K562 (cell line): ENCODE data around the gene TMOD3. TPM values are rescaled to one million over a fixed set of nuclear protein-coding genes. Genes with fewer than 3 reads are reported as not detected.

Experiments
- ATAC-seq: fragments of 200-7000 bp; cut with Tn5 transposase; 3 replicates; pipeline ENCODE4 v1.9.1; 2020; ENCODE audit warnings: moderate library complexity
- BruUV-seq: library from RNA; stranded (reverse); fragments of 400-500 nt; replicated peaks from 2 replicates; lab custom pipeline; 2021; lab: Mats Ljungman, UMichigan
- CTCF ChIA-PET: fragments of 300-600 bp; formaldehyde crosslinking; extraction: SDS; loops from one replicate; lab custom pipeline; 2021; ENCODE audit warnings: low intra/inter-chr PET ratio; lab: Yijun Ruan, JAX
- POLR2A ChIA-PET: fragments of 300-600, 350-650 bp; sonication (Branson Sonifier 250); formaldehyde crosslinking; extraction: SDS; loops from one replicate; lab custom pipeline; 2021; ENCODE audit warnings: antibody characterized with exemption, inconsistent platforms; lab: Yijun Ruan, JAX
- DNase-seq, 4 experiments: peaks; one replicate each; pipeline versions ENCODE4 v3.0.0 to v3.0.0-alpha.2; 2011 to 2018; ENCODE audit warnings: low spot score in 3 of 4, mixed read lengths in 3 of 4; ENCODE audit errors: extremely low read depth in 1 of 4
- FAIRE-seq: peaks from 2 replicates; lab custom pipeline; 2011; peaks lifted over from hg19 to GRCh38; lab: Jason Lieb, UNC
- H2AFZ ChIP-seq: 2 replicates; pipeline ENCODE4 v1.6.0; 2011; ENCODE audit warnings: low read depth, low read length, control low read depth, inconsistent platforms
- H3K27ac ChIP-seq: fragments of 200-600 bp; 3 replicates; pipeline ENCODE4 v1.8.0; 2011; ENCODE audit warnings: low read depth, mild to moderate bottlenecking, control low read depth, inconsistent platforms, low read length, moderate library complexity, mixed read lengths; ENCODE audit errors: extremely low read depth
- H3K27me3 ChIP-seq, 2 experiments: fragments of 300-600 bp in 1 of 2; 2 replicates in 1 of 2; 3 replicates in 1 of 2; pipeline versions ENCODE4 v1.6.0 to v1.8.0; 2011; ENCODE audit warnings: inconsistent platforms in 2 of 2, low read length in 2 of 2, mild to moderate bottlenecking in 1 of 2, mixed read lengths in 1 of 2, moderate library complexity in 1 of 2; ENCODE audit not compliant: control insufficient read depth in 2 of 2, insufficient read depth in 2 of 2
- H3K36me3 ChIP-seq: fragments of 300-600 bp; 3 replicates; pipeline ENCODE4 v1.8.0; 2011; ENCODE audit warnings: mild to moderate bottlenecking, low read length, inconsistent platforms; ENCODE audit not compliant: control insufficient read depth, insufficient read depth
- H3K4me1 ChIP-seq, 2 experiments: fragments of 200-600 bp in 1 of 2; replicated peaks in 1 of 2; 2 replicates in 1 of 2; 3 replicates in 1 of 2; pipeline versions ENCODE4 v1.5.1 to v1.8.0; 2011; ENCODE audit warnings: inconsistent platforms in 2 of 2, low read length in 2 of 2, mild to moderate bottlenecking in 1 of 2, mixed read lengths in 1 of 2, moderate library complexity in 1 of 2; ENCODE audit not compliant: control insufficient read depth in 2 of 2, insufficient read depth in 2 of 2
- H3K4me2 ChIP-seq: 2 replicates; pipeline ENCODE4 v1.6.1; 2011; ENCODE audit warnings: low read length, control low read depth, inconsistent platforms, mixed read lengths; ENCODE audit not compliant: insufficient read depth
- H3K4me3 ChIP-seq: fragments of 200-600 bp; sonication (generic), shearing (Covaris generic); 2 replicates; pipeline ENCODE4 v1.5.1; 2016; ENCODE audit warnings: control low read depth, inconsistent platforms
- H3K79me2 ChIP-seq: fragments of 200-600 bp; 3 replicates; pipeline ENCODE4 v1.8.0; 2011; ENCODE audit warnings: low read length, inconsistent platforms; ENCODE audit not compliant: control insufficient read depth, insufficient read depth
- H3K9ac ChIP-seq, 2 experiments: 2 replicates each; pipeline versions ENCODE4 v1.6.0 to v1.6.1; 2011; ENCODE audit warnings: low read depth in 2 of 2, low read length in 2 of 2, control low read depth in 1 of 2, inconsistent platforms in 1 of 2, mild to moderate bottlenecking in 1 of 2, mixed read lengths in 1 of 2; ENCODE audit not compliant: insufficient read depth in 1 of 2
- H3K9me1 ChIP-seq: one replicate; pipeline ENCODE4 v1.6.0; 2011; ENCODE audit warnings: inconsistent platforms, mild to moderate bottlenecking, low read length, moderate library complexity; ENCODE audit not compliant: control insufficient read depth, insufficient read depth
- H3K9me3 ChIP-seq: replicated peaks from 2 replicates; pipeline ENCODE4 v1.5.1; 2011; ENCODE audit warnings: low read depth, low read length, inconsistent platforms; ENCODE audit not compliant: control insufficient read depth, insufficient read depth
- H4K20me1 ChIP-seq: replicated peaks from 2 replicates; pipeline ENCODE4 v1.6.1; 2011; ENCODE audit warnings: low read length, inconsistent platforms, mixed read lengths; ENCODE audit not compliant: control insufficient read depth, insufficient read depth
- ATF2 ChIP-seq: sonication (generic); formaldehyde crosslinking; IDR thresholded peaks from 2 replicates; pipeline ENCODE4 v1.8.1; 2022; ENCODE audit warnings: missing genetic modification reagents
- ATF4 ChIP-seq: fragments of 450-650 bp; formaldehyde crosslinking; IDR thresholded peaks from 2 replicates; pipeline ENCODE4 v1.4.0; 2022; ENCODE audit warnings: mild to moderate bottlenecking, moderate library complexity
- CREB5 ChIP-seq: fragments of 250-450 bp; sonication (Bioruptor Pico); IDR thresholded peaks from 2 replicates; pipeline ENCODE4 v1.5.0; 2020; ENCODE audit warnings: mild to moderate bottlenecking
- GATAD2A ChIP-seq: fragments of 450-650 bp; IDR thresholded peaks from 2 replicates; pipeline ENCODE4 v1.6.1; 2017
- HSF4 ChIP-seq: fragments of 250-450 bp; sonication (Bioruptor Pico); IDR thresholded peaks from 2 replicates; pipeline ENCODE4 v2.1.2; 2022; ENCODE audit warnings: mild to moderate bottlenecking, moderate library complexity, borderline replicate concordance
- MCM5 ChIP-seq: fragments of 450-650 bp; IDR thresholded peaks from 2 replicates; pipeline ENCODE4 v1.6.1; 2016; ENCODE audit warnings: low read depth
- NCOA6 ChIP-seq: fragments of 450-650 bp; IDR thresholded peaks from 2 replicates; pipeline ENCODE4 v1.6.1; 2017; ENCODE audit warnings: mild to moderate bottlenecking
- NFIX ChIP-seq: fragments of 250-450 bp; sonication (Bioruptor Pico); IDR thresholded peaks from 2 replicates; pipeline ENCODE4 v1.4.0; 2020; ENCODE audit warnings: low read depth, mild to moderate bottlenecking, moderate library complexity
- NR2C2 ChIP-seq, 2 experiments: fragments of 200-800 bp in 1 of 2; sonication (Bioruptor generic) in 1 of 2; sonication (generic) in 1 of 2; formaldehyde crosslinking in 1 of 2; IDR thresholded peaks; 2 replicates each; pipeline versions ENCODE4 v1.6.1 to v1.8.0; 2016 to 2022; ENCODE audit warnings: mild to moderate bottlenecking in 1 of 2, missing compliant biosample characterization in 1 of 2, missing genetic modification characterization in 1 of 2, missing genetic modification reagents in 1 of 2
- RFX7 ChIP-seq: fragments of 250-450 bp; sonication (Bioruptor Pico); IDR thresholded peaks from 2 replicates; pipeline ENCODE4 v1.5.1; 2021; ENCODE audit warnings: mild to moderate bottlenecking
- SETDB1 ChIP-seq: IDR thresholded peaks from one replicate; pipeline ENCODE4 v1.6.1; 2012; ENCODE audit warnings: low read length, control low read depth, inconsistent platforms
- ZMIZ1 ChIP-seq, 2 experiments: fragments of 150-350 bp in 1 of 2; IDR thresholded peaks; 2 replicates each; pipeline ENCODE4 v1.6.1; 2012 to 2016; ENCODE audit warnings: low read depth in 2 of 2, low read length in 2 of 2, mild to moderate bottlenecking in 1 of 2, moderate library complexity in 1 of 2
- ZNF175 ChIP-seq: fragments of 200-800 bp; sonication (Bioruptor generic); IDR thresholded peaks from 2 replicates; pipeline ENCODE4 v1.6.1; 2016; ENCODE audit warnings: low read depth, mild to moderate bottlenecking, missing genetic modification characterization, missing compliant biosample characterization
- ZNF253 ChIP-seq: fragments of 250-450 bp; sonication (Bioruptor Pico); conservative IDR thresholded peaks from 2 replicates; pipeline ENCODE4 v1.6.1; 2021; ENCODE audit warnings: mild to moderate bottlenecking
- ZNF507 ChIP-seq: conservative IDR thresholded peaks from 2 replicates; pipeline ENCODE4 v1.6.1; 2017; ENCODE audit warnings: missing genetic modification characterization, missing compliant biosample characterization
- ZNF76 ChIP-seq: fragments of 250-450 bp; sonication (Bioruptor Pico); IDR thresholded peaks from 2 replicates; pipeline ENCODE4 v1.4.0; 2020; ENCODE audit warnings: mild to moderate bottlenecking, moderate library complexity, borderline replicate concordance
- WGBS: fragments of 100-300 bp; shearing (Covaris generic); methylation state at CpG from one replicate; pipeline ENCODE4 v1.1.6; 2016; ENCODE audit warnings: low coverage, mixed read lengths; ENCODE audit not compliant: insufficient coverage; ENCODE audit errors: missing lambda C conversion rate; 5-methylcytosine and 5-hydroxymethylcytosine counted together
- in situ Hi-C: fragments of 300-500 bp; cut with MboI; formaldehyde crosslinking; loops from 4 replicates; pipeline ENCODE4 v1.15.0; 2018; ENCODE audit warnings: inconsistent platforms, mixed read lengths
- intact Hi-C: fragments of 100-400 bp; cut with micrococcal nuclease; formaldehyde crosslinking; loops from 2 replicates; pipeline ENCODE4 v1.14.2; 2022
- polyA plus RNA-seq, 8 experiments: library from polyadenylated mRNA; depleted of rRNA in 4 of 8; stranded (reverse) in 5 of 8; unstranded in 3 of 8; fragments of >200 nt; fragmentation: Nextera tagmentation in 2 of 8; fragmentation: Illumina TruSeq in 1 of 8; extraction: Ambion mirVana in 2 of 8; extraction: Trizol in 1 of 8; gene quantifications; 2 replicates each; pipeline versions ENCODE4 v1.2.1 to v1.2.3, GENCODE V29; 2011 to 2014; ENCODE audit warnings: inconsistent platforms in 1 of 8, missing spikeins in 1 of 8
- total RNA-seq, 7 experiments: library from RNA; depleted of rRNA in 6 of 7; stranded (reverse); fragments of >200 nt in 6 of 7; fragmentation: Illumina TruSeq in 2 of 7; extraction: Trizol in 2 of 7; gene quantifications; 2 replicates each; pipeline versions ENCODE4 v1.2.1 to v1.2.3, GENCODE V29; 2011 to 2021; ENCODE audit warnings: low replicate concordance in 1 of 7

Gene TMOD3
- total and polyA plus RNA-seq, 9 of the 15 experiments (the other 6 are each of a cell fraction or from before 2014, with no cell fraction given), result 6.8 to 45.0 (median 30.9) TPM

- Histone ChIP-seq H4K20me1 (no peaks in the 10 kb centered on the region), H3K79me2 (peaks cover 12% of the 10 kb centered on the region), H3K27me3 (no peaks in the 10 kb centered on the region), H3K9me3 (peaks cover 6% of the 10 kb centered on the region; the same call in 1 of the 2 replicates), H3K4me3 (no peak overlapping the region), H3K4me1 (peaks cover 9 to 13% of the 10 kb centered on the region in 2 experiments; a peak in 3 of 5 replicates), H3K27ac (no peak overlapping the region), H3K36me3 (no peaks in the 10 kb centered on the region), H3K4me2 (no peak overlapping the region), H3K9me1 (no peaks in the 10 kb centered on the region), H3K9ac (no peak overlapping the region), H2AFZ (no peak overlapping the region)
- ChIA-PET CTCF (no interaction called here), POLR2A (interaction anchor here (0.6 kb wide), 1 partner anchor 408 kb away, joined by 3 read pairs; no protein-coding TSS in a partner anchor)
- FAIRE-seq (no peak), ATAC-seq (no peak), DNase-seq (no peak)
- 77% methylated on average over 3 of the region's 3 CpGs for WGBS
- no TSS peak for BruUV-seq
- in situ Hi-C loops (no loop called here), intact Hi-C loops (no loop called here)
- no peak for TF ChIP-seq ATF2
- TF ChIP-seq GATAD2A, result no peak
- no peak for TF ChIP-seq RFX7 (CRISPR knock-in tag)
- TF ChIP-seq NFIX (CRISPR knock-in tag), result no peak
- no peak for TF ChIP-seq NCOA6
- no peak for TF ChIP-seq ZNF507 (tag)
- TF ChIP-seq HSF4, result no peak
- TF ChIP-seq ZNF76 (CRISPR knock-in tag), result no peak
- no peak for TF ChIP-seq MCM5
- no peak for TF ChIP-seq SETDB1
- TF ChIP-seq ZNF253, result no peak
- TF ChIP-seq CREB5, result no peak
- no peak for TF ChIP-seq NR2C2 (CRISPR knock-in tag; IDR thresholded peaks at IDR 0.05)
- no peak for TF ChIP-seq NR2C2 (tag; IDR thresholded peaks at IDR 0.05)
- TF ChIP-seq ZNF175, result no peak
- TF ChIP-seq ATF4, result no peak
- TF ChIP-seq ZMIZ1 (IDR thresholded peaks at IDR 0.05; ENCODE audit: low read depth in 2 of 2, low read length in 2 of 2), result no peak
These were observed 3.8 kb upstream of the TMOD3 start for GRCh38 chr15:51825698-51826097.
